OCI-LY3 (cell line): ENCODE data around the gene CTAG2.
"Not testable (repeated sequence)": the region's sequence is repeated elsewhere in the genome, so short reads cannot be mapped to it uniquely, and the experiment has no call there.

ENCODE experiments used
- CTCF ChIP-seq: fragments of 200-600, 300-600 bp; sonication (generic); IDR thresholded peaks from 2 replicates; pipeline ENCODE4 v1.5.1; 2014; ENCODE audit warnings: antibody characterized with exemption, low read length, low read depth
- EZH2phosphoT487 ChIP-seq: fragments of 200-600 bp; shearing (Covaris generic); IDR thresholded peaks from 2 replicates; pipeline ENCODE4 v1.6.1; 2018; ENCODE audit warnings: antibody characterized with exemption, mixed run types, low read depth

DNA sequence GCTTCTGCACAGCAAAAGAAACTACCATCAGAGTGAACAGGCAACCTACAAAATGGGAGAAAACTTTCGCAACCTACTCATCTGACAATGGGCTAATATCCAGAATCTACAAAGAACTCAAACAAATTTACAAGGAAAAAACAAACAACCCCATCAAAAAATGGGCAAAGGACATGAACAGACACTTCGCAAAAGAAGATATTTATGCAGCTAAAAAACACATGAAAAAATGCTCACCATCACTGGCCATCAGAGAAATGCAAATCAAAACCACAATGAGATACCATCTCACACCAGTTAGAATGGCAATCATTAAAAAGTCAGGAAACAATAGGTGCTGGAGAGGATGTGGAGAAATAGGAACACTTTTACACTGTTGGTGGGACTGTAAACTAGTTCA lies 37.1 kb upstream of the CTAG2 start:
- not testable (repeated sequence) for TF ChIP-seq CTCF, EZH2phosphoT487
